ENCODE results near the gene H2BK1.

The H2BK1 gene

DNA sequence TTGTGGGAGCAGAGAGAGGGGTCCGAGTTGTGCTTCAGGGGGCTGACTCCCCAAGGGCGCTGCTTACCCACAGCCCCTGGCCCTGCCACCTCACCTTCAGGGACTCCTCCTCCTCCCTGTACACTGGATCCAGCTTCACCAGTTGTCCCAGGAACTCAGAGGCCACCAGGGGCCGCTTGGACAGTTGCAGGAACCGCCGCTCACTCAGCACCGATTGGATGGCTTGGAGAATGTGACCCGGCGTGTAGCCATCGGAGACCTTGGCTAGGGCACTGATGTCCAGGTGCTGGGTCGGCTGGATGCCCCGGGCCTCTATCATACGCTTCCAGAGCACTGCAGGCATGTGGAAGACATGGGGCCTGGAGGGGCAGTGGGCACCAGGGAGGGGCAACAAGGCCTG is 18.7 kb downstream of the H2BK1 start:
- H3K4me3 ChIP-seq (ENCODE audit: low read depth, low read length), result no peak overlapping the region
- H3K9me3 ChIP-seq (ENCODE audit: control insufficient read depth, low read length), result no peaks in the 10 kb centered on the region
- H2AFZ ChIP-seq, result no peak overlapping the region
- H3K4me1 ChIP-seq, result no peaks in the 10 kb centered on the region
- TF ChIP-seq, protein P1, sequence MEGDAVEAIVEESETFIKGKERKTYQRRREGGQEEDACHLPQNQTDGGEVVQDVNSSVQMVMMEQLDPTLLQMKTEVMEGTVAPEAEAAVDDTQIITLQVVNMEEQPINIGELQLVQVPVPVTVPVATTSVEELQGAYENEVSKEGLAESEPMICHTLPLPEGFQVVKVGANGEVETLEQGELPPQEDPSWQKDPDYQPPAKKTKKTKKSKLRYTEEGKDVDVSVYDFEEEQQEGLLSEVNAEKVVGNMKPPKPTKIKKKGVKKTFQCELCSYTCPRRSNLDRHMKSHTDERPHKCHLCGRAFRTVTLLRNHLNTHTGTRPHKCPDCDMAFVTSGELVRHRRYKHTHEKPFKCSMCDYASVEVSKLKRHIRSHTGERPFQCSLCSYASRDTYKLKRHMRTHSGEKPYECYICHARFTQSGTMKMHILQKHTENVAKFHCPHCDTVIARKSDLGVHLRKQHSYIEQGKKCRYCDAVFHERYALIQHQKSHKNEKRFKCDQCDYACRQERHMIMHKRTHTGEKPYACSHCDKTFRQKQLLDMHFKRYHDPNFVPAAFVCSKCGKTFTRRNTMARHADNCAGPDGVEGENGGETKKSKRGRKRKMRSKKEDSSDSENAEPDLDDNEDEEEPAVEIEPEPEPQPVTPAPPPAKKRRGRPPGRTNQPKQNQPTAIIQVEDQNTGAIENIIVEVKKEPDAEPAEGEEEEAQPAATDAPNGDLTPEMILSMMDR (IDR thresholded peaks at IDR 0.05), result no peak
- no peaks in the 10 kb centered on the region for H3K27me3 ChIP-seq (ENCODE audit: control insufficient read depth, insufficient read depth, low read length)
- no peak overlapping the region for H3K9ac ChIP-seq
- H3K36me3 ChIP-seq (ENCODE audit: control insufficient read depth, insufficient read depth, low read length), result no peaks in the 10 kb centered on the region
- no peaks in the 10 kb centered on the region for H3K79me2 ChIP-seq
- H3K27ac ChIP-seq, result no peak overlapping the region
- no peak overlapping the region for H3K4me2 ChIP-seq (ENCODE audit: low read length)

DNA sequence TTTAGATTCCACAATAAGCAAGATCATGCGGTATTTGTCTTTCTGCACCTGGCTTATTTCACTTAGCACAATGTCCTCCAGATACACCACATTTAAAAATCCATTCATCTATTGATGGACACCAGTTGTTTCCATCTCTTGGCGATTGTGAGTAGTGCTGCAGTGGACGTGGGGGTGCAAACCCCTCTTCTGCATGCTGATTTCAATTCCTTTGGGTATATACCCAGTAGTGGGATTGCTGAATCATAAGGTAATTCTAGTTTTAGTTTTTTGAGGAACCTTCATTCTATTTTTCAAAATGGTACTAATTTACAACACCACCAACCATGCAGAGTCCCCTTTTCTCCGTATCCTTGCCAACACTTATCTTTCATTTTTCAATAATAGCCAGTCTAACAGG is 21.2 kb downstream of the H2BK1 start:
- no peak overlapping the region for H3K4me2 ChIP-seq (ENCODE audit: low read length)
- no peaks in the 10 kb centered on the region for H3K36me3 ChIP-seq (ENCODE audit: control insufficient read depth, insufficient read depth, low read length)
- H2AFZ ChIP-seq, result no peak overlapping the region
- TF ChIP-seq, protein P1 (IDR thresholded peaks at IDR 0.05), result no peak
- H3K79me2 ChIP-seq, result no peaks in the 10 kb centered on the region
- no peaks in the 10 kb centered on the region for H3K9me3 ChIP-seq (ENCODE audit: control insufficient read depth, low read length)
- H3K9ac ChIP-seq, result no peak overlapping the region
- H3K4me3 ChIP-seq (ENCODE audit: low read depth, low read length), result no peak overlapping the region
- H3K27ac ChIP-seq, result no peak overlapping the region
- H3K27me3 ChIP-seq (ENCODE audit: control insufficient read depth, insufficient read depth, low read length), result no peaks in the 10 kb centered on the region
- H3K4me1 ChIP-seq, result no peaks in the 10 kb centered on the region

DNA sequence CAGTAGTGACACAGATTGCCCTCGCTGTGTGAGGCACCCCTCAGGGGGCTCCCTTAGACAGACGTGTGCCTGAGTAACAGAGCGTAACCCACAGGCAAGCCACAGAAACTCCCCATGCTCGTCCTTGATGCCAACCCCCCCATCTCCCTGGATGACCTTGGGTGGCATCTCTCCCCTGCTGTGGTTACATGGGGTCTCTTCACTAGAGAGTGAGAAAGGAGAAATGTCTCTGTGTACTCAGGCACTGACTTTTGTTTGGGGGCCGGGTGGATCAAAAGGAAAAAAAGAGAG is 22.1 kb downstream of the H2BK1 start:
- Histone ChIP-seq H3K4me2 (ENCODE audit: low read length) (no peak overlapping the region), H3K4me1 (no peaks in the 10 kb centered on the region), H3K9me3 (ENCODE audit: control insufficient read depth, low read length) (no peaks in the 10 kb centered on the region), H3K27me3 (ENCODE audit: control insufficient read depth, insufficient read depth, low read length) (no peaks in the 10 kb centered on the region), H3K36me3 (ENCODE audit: control insufficient read depth, insufficient read depth, low read length) (no peaks in the 10 kb centered on the region), H3K27ac (no peak overlapping the region), H2AFZ (no peak overlapping the region), H3K4me3 (ENCODE audit: low read depth, low read length) (no peak overlapping the region), H3K9ac (no peak overlapping the region), H3K79me2 (no peaks in the 10 kb centered on the region)
- TF ChIP-seq, protein P1 (IDR thresholded peaks at IDR 0.05), result no peak

DNA sequence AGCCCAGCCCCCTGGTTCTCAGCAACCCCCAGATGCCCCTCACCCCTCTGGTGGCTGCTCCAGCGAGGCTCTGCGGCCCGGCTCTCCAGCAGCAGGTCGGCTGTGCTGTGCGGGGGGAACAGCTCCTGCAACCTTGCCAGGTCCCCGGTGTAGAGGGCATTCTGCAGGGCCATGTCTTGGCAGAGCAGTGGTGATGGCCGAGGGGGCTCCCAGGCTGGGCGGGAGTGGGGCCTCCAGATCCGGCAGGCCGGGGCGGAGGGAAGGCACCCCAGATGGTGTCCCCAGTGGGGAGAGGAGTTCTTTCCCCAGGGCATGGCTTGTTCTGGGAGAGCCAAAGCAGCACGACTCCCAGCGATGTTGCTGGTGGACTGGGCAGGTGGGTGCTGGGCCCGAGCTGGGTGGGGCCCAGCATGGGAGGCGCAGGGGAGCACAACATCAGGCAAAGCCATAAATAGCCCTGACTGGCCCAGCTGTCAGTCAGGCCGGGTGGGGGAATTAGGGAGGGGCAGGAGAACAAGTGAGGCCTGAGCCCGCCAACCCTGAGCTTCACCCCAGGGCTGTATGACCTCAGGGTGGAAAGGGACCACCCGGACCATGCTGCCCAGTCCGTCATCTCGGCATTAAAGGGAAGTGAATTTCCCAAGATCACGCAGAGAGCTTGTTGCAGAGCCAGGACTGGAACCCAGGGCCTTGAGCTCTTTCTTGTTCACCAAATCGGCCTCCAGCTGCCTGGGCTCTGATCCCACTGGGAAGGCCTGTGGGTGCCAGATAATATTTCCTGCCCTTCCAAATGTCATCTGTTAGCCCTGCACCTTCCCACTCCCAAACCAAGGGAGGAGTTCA is 22.7 kb downstream of the H2BK1 start:
- H3K9ac ChIP-seq, result no peak overlapping the region
- H3K9me3 ChIP-seq (ENCODE audit: control insufficient read depth, low read length), result no peaks in the 10 kb centered on the region
- TF ChIP-seq, protein P1 (IDR thresholded peaks at IDR 0.05), result no peak
- no peak overlapping the region for H3K27ac ChIP-seq
- H3K79me2 ChIP-seq, result no peaks in the 10 kb centered on the region
- H3K4me2 ChIP-seq (ENCODE audit: low read length), result no peak overlapping the region
- H3K36me3 ChIP-seq (ENCODE audit: control insufficient read depth, insufficient read depth, low read length), result no peaks in the 10 kb centered on the region
- H3K4me3 ChIP-seq (ENCODE audit: low read depth, low read length), result no peak overlapping the region
- no peaks in the 10 kb centered on the region for H3K4me1 ChIP-seq
- H2AFZ ChIP-seq, result no peak overlapping the region
- H3K27me3 ChIP-seq (ENCODE audit: control insufficient read depth, insufficient read depth, low read length), result no peaks in the 10 kb centered on the region

All from parathyroid adenoma (tissue), 2 donors.